GM18867 (cell line): ENCODE results near the gene ARMH4.
A peak's percentile ranks its signal among the peaks of the same experiment; 100 is the strongest.

ENCODE experiments used
- ATAC-seq: cut with Tn5 transposase; IDR thresholded peaks from one replicate; pipeline ENCODE4 v1.9.1; 2021; ENCODE audit warnings: mild to moderate bottlenecking, moderate library complexity; ENCODE audit not compliant: unreplicated experiment

The ARMH4 gene

DNA sequence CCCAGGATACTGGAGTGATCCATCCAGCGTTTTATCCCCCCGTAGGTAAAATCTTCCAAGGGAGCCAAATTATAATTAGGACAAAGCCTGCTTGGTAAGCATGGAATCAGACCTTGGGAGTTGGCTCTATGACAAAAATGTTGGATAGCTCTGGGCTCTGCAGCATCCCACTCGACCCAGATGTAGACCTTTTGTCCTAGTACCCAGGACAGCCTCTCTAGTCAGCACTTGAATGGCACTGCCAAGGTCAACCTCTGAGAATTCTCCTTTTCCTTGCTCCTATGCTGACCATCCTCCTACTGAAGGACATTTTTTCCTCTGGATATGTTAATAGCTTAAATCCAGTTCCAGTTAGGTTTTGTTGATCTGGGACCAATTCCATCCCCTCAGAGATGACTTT, 181.4 kb downstream of the ARMH4 start:
- ATAC-seq: no peak

DNA sequence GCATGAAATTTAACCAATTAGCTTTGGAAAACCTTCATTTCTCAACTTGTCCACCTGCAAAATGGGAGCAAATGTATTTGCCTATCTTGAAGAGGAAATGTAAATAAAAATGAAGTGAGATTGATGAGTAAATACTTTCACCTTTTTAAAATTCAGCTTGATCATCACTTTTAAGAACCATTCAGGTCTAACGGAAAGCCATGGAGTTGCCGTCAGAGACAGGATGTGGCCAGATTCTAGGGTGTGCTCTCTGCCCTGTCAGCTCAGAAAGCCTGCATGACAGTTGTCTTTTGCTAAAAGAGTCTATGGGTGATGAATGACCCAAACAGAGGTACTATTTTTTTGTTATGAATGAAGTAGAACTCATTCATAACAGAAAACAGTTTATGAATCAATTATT, 181.8 kb downstream of the ARMH4 start:
- peak; percentile 55 for ATAC-seq

DNA sequence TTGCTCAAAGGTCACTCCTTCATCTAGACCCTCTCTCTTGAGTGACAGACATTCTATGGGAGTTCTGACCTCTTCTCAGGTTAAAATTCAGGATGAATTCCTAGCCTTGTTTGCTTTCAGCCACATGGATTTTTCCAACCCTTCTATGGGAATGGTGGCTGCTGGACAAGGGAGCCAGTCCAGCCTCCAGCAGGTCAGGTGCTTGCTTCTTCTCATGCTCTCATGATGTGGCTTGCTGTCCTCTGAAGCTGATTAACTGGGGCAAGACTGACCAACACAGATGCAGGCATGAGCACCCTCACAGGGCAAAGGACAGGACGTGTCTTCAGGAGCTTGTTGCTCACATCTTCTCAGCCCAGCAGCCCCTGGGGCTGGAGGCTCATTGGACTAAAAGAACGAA, 188.9 kb downstream of the ARMH4 start:
- no peak for ATAC-seq

DNA sequence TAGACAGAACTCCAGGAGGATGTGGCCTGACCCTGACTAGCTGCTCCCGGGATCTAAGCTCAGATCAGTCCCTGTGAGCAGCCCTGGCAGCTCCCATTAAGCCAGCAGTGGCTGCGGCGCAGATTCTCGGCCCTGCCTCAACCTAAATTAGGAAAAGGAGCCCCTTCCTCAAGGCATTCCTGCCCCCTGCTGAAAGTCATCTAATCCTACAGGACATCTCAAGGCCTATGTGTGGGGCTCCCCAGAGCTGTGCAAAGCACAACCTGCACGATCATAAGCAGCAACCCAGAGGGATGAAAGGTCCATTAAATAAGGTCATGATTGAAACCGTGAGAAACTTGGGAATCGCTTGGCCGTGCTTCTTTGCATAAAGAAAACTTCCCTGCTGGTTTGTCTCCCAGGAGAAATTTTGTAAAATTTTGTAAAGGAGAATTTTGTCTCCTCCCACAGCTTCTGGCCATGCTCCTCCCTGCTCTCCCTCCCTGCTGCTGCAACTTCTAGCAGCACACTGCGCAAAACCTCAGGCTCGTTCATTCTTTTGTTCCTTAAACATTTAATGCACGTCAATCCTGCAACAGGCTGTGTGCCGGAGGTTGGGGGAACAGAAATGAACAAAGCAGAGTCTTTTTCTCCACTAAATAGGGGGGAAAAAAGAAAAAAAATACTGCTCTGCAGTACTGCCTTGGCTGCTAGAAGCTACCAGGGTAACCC, 189.5 kb downstream of the ARMH4 start:
- no peak for ATAC-seq

DNA sequence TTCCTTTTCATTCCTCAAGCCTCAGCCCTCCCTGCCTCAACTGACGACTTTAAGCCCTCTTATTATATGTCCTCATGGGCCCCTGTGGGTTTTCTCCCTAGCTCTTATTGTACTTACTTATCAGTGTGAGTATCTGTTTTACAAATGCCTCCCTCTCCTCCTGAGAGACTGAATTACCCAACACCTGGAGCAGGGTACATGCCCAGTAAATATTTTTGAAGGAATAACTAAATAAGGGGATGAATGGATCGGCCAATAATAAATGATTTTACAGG, 190.3 kb downstream of the ARMH4 start:
- ATAC-seq: no peak

DNA sequence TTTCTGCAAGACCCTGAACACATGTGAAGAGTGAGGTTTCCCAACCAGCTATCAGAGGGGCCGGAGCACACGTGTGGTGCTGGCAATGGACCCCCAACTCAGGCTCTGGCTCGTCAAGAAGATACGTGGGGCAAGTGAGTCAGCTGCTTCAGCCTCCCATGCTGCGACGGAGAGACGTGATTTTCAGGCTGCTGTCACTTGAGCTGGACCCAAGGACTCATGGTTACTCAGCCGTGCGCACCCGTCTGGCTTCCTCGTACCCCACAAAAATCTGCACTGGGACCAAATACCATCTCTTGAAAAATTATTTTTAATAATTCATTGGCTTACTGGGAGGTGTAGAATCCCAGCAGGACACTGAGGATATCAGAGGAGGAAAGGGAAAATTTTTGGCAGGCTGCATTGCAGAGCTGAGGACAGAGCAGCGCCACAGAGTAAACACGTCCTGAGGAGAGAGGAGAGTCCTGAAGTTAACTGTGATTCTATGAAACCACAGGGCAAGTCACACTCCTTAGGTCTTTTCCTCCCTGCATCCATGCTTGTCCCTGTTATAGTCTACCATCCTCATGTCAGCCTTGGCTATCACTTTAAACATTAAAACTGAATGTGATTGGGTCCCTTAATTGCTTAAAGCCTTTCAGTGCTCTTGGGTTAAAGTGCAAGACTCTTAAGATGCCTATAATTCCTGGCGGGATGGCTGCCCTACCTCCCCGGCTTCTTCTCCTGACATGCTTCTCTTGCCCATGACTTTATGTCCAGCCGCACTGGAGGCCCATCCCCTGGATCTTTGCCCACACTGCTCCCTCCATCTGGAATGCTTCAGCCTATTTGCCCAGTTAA, 190.8 kb downstream of the ARMH4 start:
- ATAC-seq: no peak

DNA sequence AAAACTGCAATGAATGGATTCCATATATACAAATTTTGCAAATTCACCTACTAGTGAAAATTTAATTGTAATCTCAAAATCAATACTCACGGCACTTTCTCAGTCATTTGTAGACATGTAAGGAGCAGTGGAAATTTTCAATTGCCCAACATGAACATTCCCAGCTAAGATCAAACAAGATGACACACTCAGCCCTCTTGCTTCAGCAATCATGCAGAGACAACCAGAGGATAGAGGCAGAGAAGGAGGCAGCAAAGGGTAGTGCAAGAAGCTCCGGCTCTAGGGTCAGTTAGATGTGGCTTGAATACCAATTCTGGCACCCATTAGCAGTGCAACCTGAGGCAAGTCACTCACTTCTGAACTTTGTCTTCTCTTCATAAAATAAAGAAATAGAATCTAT, 194.6 kb downstream of the ARMH4 start:
- ATAC-seq: no peak
